Measurements from ENCODE around the gene HIPK4.
"Not testable (repeated sequence)": the region's sequence is repeated elsewhere in the genome, so short reads cannot be mapped to it uniquely, and the experiment has no call there.

Gene HIPK4

GRCh38 chr19:40416918-40417642, 27.1 kb upstream of the HIPK4 start:
- no peak for DNase-seq

- no peak for DNase-seq
These were observed 25.8 kb upstream of the HIPK4 start for GRCh38 chr19:40415768-40416167.

GRCh38 chr19:40414542-40415535, 24.9 kb upstream of the HIPK4 start:
- DNase-seq, result no peak

GRCh38 chr19:40413291-40413845, 23.4 kb upstream of the HIPK4 start, which contains the start of gene PRX:
PRX (minus strand) TSS chr19:40413378; CDS start chr19:40407932, 5,446 bp downstream.
- DNase-seq, result no peak

- DNase-seq, result no peak
These were observed 22.9 kb upstream of the HIPK4 start for GRCh38 chr19:40412866-40413265.

- DNase-seq, result no peak
These were observed 22.0 kb upstream of the HIPK4 start for GRCh38 chr19:40411958-40412499.

- no peak for DNase-seq
These were observed 21.3 kb upstream of the HIPK4 start for GRCh38 chr19:40411125-40411842.

GRCh38 chr19:40410030-40410389, 20.0 kb upstream of the HIPK4 start:
- DNase-seq, result no peak

GRCh38 chr19:40408598-40408925, 18.6 kb upstream of the HIPK4 start:
- DNase-seq, result not testable (repeated sequence)

GRCh38 chr19:40407714-40408597, 18.0 kb upstream of the HIPK4 start:
- DNase-seq, result no peak

- peak; percentile 25 for DNase-seq
These were observed 13.4 kb upstream of the HIPK4 start for GRCh38 chr19:40403262-40403984.

GRCh38 chr19:40400559-40400958, 10.6 kb upstream of the HIPK4 start:
- no peak for DNase-seq

- DNase-seq, result no peak
These were observed 8.6 kb upstream of the HIPK4 start for GRCh38 chr19:40398417-40399131.

GRCh38 chr19:40397568-40397906, 7.6 kb upstream of the HIPK4 start:
- no peak for DNase-seq

- DNase-seq, result no peak
These were observed 7.0 kb upstream of the HIPK4 start for GRCh38 chr19:40396886-40397567.

- DNase-seq, result no peak
These were observed 6.0 kb upstream of the HIPK4 start for GRCh38 chr19:40395956-40396355.

GRCh38 chr19:40394816-40395210, 4.8 kb upstream of the HIPK4 start:
- DNase-seq, result no peak

GRCh38 chr19:40393894-40394815, 4.2 kb upstream of the HIPK4 start:
- DNase-seq, result no peak

All from NCI-H2171 (cell line).